Measurements from ENCODE around the gene SLC25A1.
A peak's percentile ranks its signal among the peaks of the same experiment; 100 is the strongest.
"Not testable (repeated sequence)": the region's sequence is repeated elsewhere in the genome, so short reads cannot be mapped to it uniquely, and the experiment has no call there.

The SLC25A1 gene

DNA sequence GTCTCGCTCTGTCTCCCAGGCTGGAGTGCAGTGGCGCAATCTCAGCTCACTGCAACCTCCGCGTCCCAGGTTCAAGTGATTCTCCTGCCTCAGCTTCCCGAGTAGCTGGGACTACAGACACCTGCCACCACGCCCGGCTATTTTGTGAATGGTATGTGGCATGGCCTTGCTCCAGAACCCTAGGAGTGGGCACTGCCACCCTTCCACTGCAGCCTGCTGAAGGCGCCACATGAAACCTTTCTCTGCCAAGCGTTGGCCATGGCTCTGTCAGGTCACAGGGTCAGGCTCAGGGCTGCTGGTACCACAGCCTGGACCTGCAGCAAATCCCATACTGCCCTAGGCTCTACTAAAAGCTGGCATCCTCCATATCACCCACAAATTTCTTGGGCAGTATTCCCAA lies 22.4 kb downstream of the SLC25A1 start:
- DNase-seq; H3K4me3 Mint-ChIP-seq; H3K36me3 Mint-ChIP-seq (ENCODE audit: insufficient read depth); H3K4me1 Mint-ChIP-seq (ENCODE audit: low read depth in 2 of 2); ATAC-seq (replicated peaks); H3K27ac Mint-ChIP-seq; H3K9me3 Mint-ChIP-seq: not testable (repeated sequence)
- H3K27me3 Mint-ChIP-seq, result peaks cover 42 to 80% of the 10 kb centered on the region in 2 donors

DNA sequence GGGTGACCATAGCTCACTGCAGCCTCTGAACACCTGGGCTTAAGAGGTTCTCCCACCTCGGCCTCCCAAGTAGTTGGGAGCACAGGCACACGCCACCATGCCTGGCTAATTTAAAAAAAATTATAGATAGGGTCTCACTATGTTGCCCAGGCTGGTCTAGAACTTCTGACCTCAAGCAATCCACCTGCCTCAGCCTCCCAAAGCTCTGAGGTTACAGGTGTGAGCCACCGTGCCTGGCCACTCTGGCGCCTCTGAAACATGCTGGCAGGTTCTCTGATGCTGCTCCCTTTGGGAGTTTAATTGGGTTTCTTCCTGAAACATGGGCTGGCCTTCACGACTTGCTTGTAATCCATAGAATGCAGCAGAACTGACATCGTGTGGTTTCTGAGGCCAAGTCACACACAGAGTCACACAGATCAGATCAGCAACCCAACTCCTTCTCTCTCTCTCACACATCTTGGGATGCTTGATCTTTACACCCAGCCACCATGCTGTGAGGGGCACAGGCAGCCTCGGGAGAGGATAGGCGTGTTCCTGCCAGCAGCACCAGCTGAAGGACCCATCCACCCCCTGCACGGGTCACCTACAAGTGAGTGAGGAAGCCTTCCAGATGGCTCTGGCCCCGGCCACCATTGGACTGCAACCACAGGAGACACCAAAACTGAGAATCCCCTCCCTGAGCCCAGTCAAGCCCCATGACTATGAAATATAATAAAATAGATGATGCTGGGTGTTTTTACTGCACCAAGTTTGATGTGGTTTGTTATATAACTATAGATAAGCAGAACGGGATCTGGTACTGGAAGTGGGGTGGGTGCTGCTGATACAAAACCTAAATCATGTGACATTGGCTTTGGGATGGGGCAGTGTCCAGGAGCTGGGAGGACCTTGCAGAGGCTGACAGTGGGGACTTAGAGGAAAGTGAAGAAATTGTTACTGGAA lies 25.3 kb downstream of the SLC25A1 start:
- ATAC-seq (replicated peaks), result no peak
- Mint-ChIP-seq H3K9me3 (no peaks in the 10 kb centered on the region), H3K27ac (no peak overlapping the region), H3K27me3 (peaks cover 37 to 62% of the 10 kb centered on the region in 2 donors), H3K4me1 (ENCODE audit: low read depth in 2 of 2) (peaks cover 5 to 7% of the 10 kb centered on the region in 2 donors), H3K36me3 (ENCODE audit: insufficient read depth) (peaks cover 7% of the 10 kb centered on the region), H3K4me3 (no peak overlapping the region)
- no peak for DNase-seq

DNA sequence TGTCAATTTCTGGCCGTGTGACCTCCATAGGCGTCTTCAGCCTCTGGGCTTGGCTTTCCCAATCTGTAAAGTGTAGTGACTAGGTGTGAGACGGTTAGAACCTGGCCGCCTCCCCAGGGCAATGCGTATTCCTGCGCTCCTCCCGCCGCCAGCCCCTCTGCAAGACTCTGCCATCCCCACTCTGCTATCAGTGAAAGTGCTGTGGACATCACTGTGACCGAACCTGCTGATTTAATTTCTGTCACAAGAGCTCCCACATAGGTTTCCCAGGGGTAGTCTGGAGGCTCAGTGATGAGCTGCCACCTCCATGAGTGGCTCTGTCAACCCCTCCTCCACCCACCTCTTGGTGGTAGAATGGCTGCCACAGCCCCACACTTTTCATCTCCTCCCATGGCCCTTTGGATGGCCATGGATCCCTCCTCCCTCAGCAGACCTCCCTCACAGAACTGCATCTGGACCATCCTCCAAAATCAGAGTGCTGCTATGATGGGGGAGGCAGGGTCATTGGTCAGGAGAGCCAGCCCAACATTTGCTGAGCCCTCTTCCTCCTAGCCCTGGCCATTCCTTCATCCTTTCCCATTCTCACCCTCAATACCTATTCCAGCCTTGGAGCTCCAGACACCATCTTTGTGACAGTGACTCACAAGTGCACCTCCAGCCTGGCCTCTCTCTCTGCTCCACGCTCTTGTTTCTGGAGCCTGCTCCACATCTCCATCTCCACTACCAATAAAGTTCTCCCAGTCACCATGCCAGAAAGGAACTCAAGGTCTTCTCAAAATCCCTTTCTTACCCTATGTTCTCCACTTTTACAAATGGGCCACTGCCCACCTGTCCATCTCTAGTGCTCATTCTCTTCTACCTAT lies 27.0 kb downstream of the SLC25A1 start:
- peak overlapping the region; percentile 75 to 79 for H3K4me3 Mint-ChIP-seq
- ATAC-seq (replicated peaks) (no peak), DNase-seq (no peak)
- no peaks in the 10 kb centered on the region for H3K9me3 Mint-ChIP-seq
- H3K27me3 Mint-ChIP-seq, result peaks cover 37 to 52% of the 10 kb centered on the region in 2 donors
- peaks cover 7% of the 10 kb centered on the region for H3K36me3 Mint-ChIP-seq (ENCODE audit: insufficient read depth)
- H3K27ac Mint-ChIP-seq, result peak overlapping the region in 1 of 2 donors; percentile 77
- peaks cover 5 to 7% of the 10 kb centered on the region in 2 donors for H3K4me1 Mint-ChIP-seq (ENCODE audit: low read depth in 2 of 2)

DNA sequence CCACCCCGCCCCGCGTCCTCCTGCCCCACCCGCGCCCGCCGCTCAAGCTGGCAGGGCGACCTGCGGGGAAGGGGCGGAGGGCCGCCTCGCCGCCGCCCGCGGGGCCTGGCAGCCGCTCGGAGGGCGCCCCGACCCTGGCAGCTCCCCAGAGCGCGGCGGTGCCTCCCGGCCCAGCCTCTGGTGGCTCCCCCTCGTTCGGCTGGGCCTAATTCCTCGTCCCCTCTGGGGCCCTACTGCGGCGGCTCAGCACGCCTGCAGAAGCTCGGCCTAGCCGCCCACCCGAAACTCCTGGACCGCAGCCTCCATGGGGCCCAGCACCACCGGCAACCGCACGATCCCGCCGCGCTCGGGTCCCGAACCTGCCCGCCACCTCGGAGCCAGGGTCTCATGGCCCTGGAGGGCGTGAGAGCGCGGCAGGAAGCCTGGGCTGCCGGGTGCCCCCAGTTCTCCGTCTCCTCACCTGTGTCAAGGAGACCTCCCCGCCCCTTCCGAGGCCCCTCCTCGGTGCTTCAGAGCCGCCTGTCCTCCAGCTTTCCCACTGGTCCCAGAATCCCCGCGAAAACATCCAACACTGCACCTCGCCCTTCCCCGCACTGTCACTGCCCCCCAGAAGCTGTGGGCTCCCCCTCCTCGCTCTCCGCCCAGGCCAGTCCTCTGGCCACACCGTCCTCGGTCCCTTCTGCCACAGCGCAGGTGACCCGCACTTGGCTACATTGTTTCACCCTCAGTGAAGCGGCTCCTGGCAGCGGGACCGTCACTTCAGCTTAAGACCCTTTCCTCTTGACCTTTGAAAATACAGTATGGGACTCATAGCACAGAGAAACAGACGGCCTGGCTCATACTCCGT lies 27.8 kb downstream of the SLC25A1 start:
- ATAC-seq (replicated peaks) (no peak), DNase-seq (no peak)
- Mint-ChIP-seq H3K36me3 (ENCODE audit: insufficient read depth) (peaks cover 7% of the 10 kb centered on the region), H3K4me1 (ENCODE audit: low read depth in 2 of 2) (peaks cover 5 to 7% of the 10 kb centered on the region in 2 donors), H3K4me3 (peak overlapping the region; percentile 75 to 79), H3K27me3 (peaks cover 37 to 46% of the 10 kb centered on the region in 2 donors), H3K9me3 (no peaks in the 10 kb centered on the region), H3K27ac (peak overlapping the region in 1 of 2 donors; percentile 77)

DNA sequence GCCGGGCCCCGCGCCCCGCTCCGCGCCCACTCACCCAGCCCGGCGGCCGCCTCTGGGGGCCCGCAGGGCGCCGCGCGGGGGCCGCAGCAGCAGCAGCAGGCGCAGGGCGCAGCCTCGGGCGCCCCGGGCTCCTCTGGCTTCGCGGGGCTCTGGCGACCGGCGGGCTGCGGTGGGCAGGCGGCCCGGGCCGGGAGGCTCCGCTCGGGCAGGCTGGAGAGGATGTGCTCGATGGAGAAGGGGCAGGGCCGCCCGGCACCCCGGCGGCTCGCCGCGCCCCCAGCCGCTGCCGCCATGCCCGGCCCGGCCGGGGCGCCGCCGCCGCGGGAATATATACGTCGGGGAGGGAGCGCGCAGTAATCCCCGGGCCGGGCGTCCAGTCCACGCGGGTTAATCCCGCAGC lies 28.5 kb downstream of the SLC25A1 start, which contains the start of gene GSC2:
GSC2 (minus strand) TSS at position 302 of the 400 bp plus-strand sequence; CDS start at position 293, 9 bp downstream.
- H3K4me1 Mint-ChIP-seq (ENCODE audit: low read depth in 2 of 2), result peaks cover 5 to 7% of the 10 kb centered on the region in 2 donors
- H3K36me3 Mint-ChIP-seq (ENCODE audit: insufficient read depth), result peaks cover 7% of the 10 kb centered on the region
- ATAC-seq (replicated peaks) (peak; percentile 28), DNase-seq (no peak)
- peak within 1 kb of the TSS; percentile 75 to 79 for H3K4me3 Mint-ChIP-seq
- no peaks in the 10 kb centered on the region for H3K9me3 Mint-ChIP-seq
- peak within 1 kb of the TSS in 1 of 2 donors; percentile 77 for H3K27ac Mint-ChIP-seq
- H3K27me3 Mint-ChIP-seq, result peaks cover 35 to 43% of the 10 kb centered on the region in 2 donors

DNA sequence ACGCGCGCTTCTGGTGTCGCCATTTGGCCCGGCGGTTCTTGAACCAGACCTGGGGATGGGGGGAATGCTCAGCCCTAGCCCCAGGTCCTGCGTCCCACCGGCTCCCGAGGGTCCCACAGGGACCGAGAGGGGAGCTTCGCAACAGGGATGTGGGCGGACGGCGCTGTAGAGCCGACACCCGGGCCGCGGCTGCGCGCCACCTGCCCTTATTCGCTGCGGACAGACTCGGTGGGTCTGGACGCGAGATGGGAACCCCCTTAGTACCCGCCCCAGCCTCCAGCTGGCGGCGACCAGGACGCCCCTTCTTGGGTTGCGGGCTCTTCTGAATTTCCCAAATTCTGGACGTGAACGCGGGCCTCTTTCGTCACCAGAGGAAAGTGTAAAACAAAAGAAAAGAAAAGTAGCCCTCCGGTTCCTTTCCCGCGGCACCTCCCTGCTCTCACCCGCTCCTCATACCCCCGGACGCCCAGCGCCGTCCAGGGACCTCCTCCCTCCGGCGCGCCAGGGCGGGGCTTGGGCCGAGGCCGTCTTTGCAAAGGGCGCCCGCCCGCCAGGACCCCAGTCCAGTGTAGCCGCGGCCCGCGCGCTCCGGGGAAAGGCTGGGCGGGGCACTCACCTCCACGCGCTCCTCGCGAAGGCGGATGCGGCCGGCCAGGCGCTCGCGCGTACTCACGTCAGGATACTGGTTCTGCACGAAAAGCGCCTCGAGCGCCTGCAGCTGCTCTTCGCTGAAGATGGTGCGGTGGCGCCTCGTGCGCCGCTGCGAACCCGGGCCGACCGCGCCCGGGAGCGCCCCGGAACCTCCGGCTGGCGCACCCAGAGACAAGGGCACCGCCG lies 29.3 kb downstream of the SLC25A1 start:
- peak; percentile 20 to 30 (median 23) for DNase-seq
- peaks cover 11 to 14% of the 10 kb centered on the region in 2 donors for H3K4me1 Mint-ChIP-seq (ENCODE audit: low read depth in 2 of 2)
- no peaks in the 10 kb centered on the region for H3K9me3 Mint-ChIP-seq
- H3K36me3 Mint-ChIP-seq (ENCODE audit: insufficient read depth), result peaks cover 9% of the 10 kb centered on the region
- H3K27ac Mint-ChIP-seq, result no peak overlapping the region
- peak overlapping the region; percentile 59 to 71 for H3K4me3 Mint-ChIP-seq
- peak; percentile 31 for ATAC-seq (replicated peaks)
- H3K27me3 Mint-ChIP-seq, result peaks cover 30 to 35% of the 10 kb centered on the region in 2 donors

DNA sequence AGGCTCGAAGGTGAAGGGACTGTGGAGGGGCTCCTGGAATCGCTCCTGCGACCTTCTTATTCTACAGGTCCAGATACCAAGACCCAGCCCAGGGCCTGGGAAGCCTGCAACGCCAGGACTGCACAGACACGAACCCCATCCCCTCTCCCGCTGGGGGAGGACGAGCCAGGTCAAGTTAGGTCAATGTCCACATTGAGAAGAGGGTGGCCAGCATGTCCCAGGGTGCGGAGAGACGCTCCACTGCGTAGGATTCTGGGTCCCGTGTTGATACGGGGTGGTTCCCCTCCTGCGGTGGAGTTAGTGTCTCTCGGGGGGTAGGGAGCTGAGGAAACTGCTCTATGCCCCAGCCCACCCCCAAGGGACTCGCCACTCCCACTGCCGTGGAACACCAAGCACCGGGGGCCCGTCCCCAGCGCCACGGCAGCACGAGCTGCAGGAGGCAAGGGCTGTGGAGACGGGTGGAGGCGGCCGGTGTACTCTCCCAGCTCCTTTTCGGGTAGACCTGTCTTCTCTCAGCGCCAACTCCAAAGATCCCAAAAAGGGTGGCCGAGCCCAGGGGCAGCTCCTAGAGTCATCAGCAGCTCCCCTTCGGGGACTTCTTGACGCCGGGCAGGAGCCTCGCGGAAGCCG lies 30.0 kb downstream of the SLC25A1 start:
- H3K27ac Mint-ChIP-seq, result no peak overlapping the region
- peaks cover 25 to 28% of the 10 kb centered on the region in 2 donors for H3K27me3 Mint-ChIP-seq
- H3K4me1 Mint-ChIP-seq (ENCODE audit: low read depth in 2 of 2), result peaks cover 16 to 19% of the 10 kb centered on the region in 2 donors
- ATAC-seq (replicated peaks), result no peak
- H3K9me3 Mint-ChIP-seq, result no peaks in the 10 kb centered on the region
- peaks cover 15% of the 10 kb centered on the region for H3K36me3 Mint-ChIP-seq (ENCODE audit: insufficient read depth)
- no peak for DNase-seq
- H3K4me3 Mint-ChIP-seq, result peak overlapping the region; percentile 59 to 71

DNA sequence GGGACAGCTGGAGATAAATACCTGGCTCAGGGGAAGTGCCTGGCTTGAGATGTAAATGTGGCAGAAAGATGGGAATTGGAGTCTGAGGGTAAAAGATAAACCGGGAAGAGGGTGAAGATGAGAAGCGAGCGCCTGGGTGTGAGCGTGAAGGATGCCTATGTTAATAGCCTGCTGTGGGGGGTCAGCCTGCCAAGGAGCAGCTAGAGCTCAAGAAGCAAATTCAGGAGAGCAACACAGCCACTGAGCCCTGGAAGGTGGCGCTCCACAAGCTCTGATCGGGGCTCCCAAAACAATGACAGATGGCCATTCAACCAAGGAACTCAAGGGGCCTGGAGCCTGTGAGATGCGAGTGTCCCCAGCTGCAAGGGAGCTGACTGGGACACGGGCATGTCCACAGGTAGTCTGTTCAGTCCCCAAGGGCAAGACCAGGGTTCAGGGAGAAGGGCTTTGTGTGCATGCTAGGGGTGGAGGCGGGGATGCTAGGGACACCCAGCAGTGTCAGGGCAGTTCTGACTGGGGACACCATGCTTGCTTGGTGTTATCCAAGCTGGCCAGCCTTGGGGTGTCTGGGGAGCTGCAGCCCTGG lies 31.2 kb downstream of the SLC25A1 start:
- DNase-seq, result no peak
- no peak for ATAC-seq (replicated peaks)
- Mint-ChIP-seq H3K4me3 (no peak overlapping the region), H3K27me3 (peaks cover 18% of the 10 kb centered on the region in 2 donors), H3K4me1 (ENCODE audit: low read depth in 2 of 2) (peaks cover 18 to 23% of the 10 kb centered on the region in 2 donors), H3K9me3 (no peaks in the 10 kb centered on the region), H3K36me3 (ENCODE audit: insufficient read depth) (peaks cover 15% of the 10 kb centered on the region), H3K27ac (no peak overlapping the region)

DNA sequence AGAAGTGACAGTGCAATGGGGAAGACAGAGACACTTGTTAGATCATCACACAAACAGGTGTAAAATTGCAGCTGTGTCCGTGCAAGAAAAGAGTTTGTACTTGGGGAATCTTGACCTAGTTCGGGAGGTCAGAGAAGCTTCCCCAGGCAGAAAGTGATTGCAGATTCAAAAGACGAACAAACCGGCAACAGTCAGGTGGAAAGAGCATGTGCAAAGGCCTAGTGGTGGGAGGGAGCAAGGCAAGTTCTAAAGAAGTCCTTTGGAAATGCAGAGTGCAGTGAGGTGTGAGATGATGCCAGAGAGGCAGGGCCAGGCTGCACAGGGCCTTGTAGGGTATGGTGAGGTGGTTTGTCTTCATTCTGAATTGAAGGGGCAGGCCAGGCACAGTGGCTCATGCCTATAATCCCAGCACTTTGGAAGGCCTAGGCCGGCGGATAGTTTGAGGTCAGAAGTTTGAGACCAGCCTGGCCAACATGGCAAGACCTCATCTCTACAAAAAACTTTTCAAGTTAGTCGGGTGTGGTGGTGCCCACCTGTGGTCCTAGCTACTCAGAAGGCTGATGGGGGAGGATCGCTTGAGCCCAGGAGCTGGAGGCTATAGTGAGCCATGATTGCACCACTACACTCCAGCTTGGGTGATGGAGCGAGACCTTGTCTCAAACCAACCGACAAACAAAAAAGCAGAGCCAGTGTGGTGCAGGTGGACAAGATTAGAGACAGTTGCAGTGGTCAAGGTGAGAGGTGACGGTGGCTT lies 32.1 kb downstream of the SLC25A1 start:
- Mint-ChIP-seq H3K4me1 (ENCODE audit: low read depth in 2 of 2) (peaks cover 19 to 22% of the 10 kb centered on the region in 2 donors), H3K36me3 (ENCODE audit: insufficient read depth) (peaks cover 19% of the 10 kb centered on the region), H3K9me3 (no peaks in the 10 kb centered on the region), H3K27ac (no peak overlapping the region), H3K4me3 (no peak overlapping the region), H3K27me3 (peaks cover 9% of the 10 kb centered on the region in 2 donors)
- DNase-seq (no peak), ATAC-seq (replicated peaks) (no peak)

DNA sequence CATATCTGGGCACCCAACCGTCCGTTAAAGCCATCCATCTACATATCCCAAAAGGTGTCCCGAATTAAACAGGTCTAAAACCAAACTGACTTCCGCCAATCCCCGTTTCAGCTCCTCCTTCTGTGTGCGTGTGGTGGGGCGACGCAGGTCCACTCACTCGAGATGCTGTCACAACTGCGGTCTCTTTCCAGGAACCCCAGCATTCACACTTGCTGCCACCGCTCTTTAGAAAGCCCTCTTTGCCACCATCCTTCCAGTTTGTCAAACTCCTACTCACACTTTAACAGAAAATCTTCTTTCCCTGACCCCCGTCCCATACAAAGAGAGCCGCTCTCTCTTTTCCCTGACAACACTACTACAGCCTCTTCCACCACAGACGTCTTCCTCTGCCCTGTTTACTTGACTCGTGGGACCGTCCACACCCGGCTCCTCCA lies 34.6 kb downstream of the SLC25A1 start:
- peaks cover 39% of the 10 kb centered on the region for H3K36me3 Mint-ChIP-seq (ENCODE audit: insufficient read depth)
- peak overlapping the region; percentile 99 to 100 for H3K27ac Mint-ChIP-seq
- DNase-seq (peak in 2 of 3 experiments; percentile 22 to 30), ATAC-seq (replicated peaks) (peak; percentile 42)
- no peaks in the 10 kb centered on the region for H3K27me3 Mint-ChIP-seq
- H3K4me3 Mint-ChIP-seq, result peak overlapping the region; percentile 100
- H3K4me1 Mint-ChIP-seq (ENCODE audit: low read depth in 2 of 2), result peaks cover 15 to 17% of the 10 kb centered on the region in 2 donors
- no peaks in the 10 kb centered on the region for H3K9me3 Mint-ChIP-seq

DNA sequence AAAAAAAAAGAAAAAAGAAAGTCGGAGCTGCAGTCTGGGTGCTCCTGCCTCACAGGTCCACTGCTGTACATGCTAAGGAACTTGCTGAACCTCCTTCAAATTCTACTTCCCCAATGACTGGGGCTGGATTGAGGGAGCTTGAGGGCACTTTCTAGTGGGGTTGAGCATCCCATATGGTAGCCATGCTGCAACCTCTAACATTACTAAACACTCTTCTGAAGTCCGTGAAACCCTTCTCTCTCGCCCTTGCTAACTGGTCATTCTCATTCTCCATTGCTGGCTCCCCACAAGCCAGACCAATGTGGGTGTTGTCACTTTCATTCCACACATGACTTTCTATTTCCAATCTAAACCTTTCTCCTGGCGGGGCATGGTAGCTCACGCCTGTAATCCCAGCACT lies 35.3 kb downstream of the SLC25A1 start:
- ATAC-seq (replicated peaks) (no peak), DNase-seq (no peak)
- peaks cover 15 to 17% of the 10 kb centered on the region in 2 donors for H3K4me1 Mint-ChIP-seq (ENCODE audit: low read depth in 2 of 2)
- no peaks in the 10 kb centered on the region for H3K9me3 Mint-ChIP-seq
- H3K27me3 Mint-ChIP-seq, result no peaks in the 10 kb centered on the region
- H3K27ac Mint-ChIP-seq, result peak overlapping the region; percentile 99 to 100
- peaks cover 42% of the 10 kb centered on the region for H3K36me3 Mint-ChIP-seq (ENCODE audit: insufficient read depth)
- peak overlapping the region; percentile 100 for H3K4me3 Mint-ChIP-seq
